Hepatocyte (in vitro differentiated cells): ENCODE measurements around the gene PNMA5.

Experiments used
- EZH2phosphoT487 ChIP-seq: fragments of 200-600 bp; sonication (generic); IDR thresholded peaks from one replicate; pipeline ENCODE4 v1.6.1; 2018; ENCODE audit warnings: antibody characterized with exemption, mild to moderate bottlenecking, low read depth, moderate library complexity; ENCODE audit not compliant: unreplicated experiment, severe bottlenecking
- TF ChIP-seq, protein P1 (sequence below): fragments of 200-600 bp; sonication (generic); IDR thresholded peaks from 2 replicates; pipeline ENCODE4 v1.5.1; 2016; ENCODE audit warnings: antibody characterized with exemption, mild to moderate bottlenecking; ENCODE audit not compliant: poor library complexity

GRCh38 chrX:153032397-153033118 lies 38.6 kb upstream of the PNMA5 start:
- TF ChIP-seq EZH2phosphoT487 = no peak
- TF ChIP-seq, protein P1, sequence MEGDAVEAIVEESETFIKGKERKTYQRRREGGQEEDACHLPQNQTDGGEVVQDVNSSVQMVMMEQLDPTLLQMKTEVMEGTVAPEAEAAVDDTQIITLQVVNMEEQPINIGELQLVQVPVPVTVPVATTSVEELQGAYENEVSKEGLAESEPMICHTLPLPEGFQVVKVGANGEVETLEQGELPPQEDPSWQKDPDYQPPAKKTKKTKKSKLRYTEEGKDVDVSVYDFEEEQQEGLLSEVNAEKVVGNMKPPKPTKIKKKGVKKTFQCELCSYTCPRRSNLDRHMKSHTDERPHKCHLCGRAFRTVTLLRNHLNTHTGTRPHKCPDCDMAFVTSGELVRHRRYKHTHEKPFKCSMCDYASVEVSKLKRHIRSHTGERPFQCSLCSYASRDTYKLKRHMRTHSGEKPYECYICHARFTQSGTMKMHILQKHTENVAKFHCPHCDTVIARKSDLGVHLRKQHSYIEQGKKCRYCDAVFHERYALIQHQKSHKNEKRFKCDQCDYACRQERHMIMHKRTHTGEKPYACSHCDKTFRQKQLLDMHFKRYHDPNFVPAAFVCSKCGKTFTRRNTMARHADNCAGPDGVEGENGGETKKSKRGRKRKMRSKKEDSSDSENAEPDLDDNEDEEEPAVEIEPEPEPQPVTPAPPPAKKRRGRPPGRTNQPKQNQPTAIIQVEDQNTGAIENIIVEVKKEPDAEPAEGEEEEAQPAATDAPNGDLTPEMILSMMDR = peak; percentile 76
